Breast epithelium (tissue), 4 donors: ENCODE results near the gene PIAS3. TPM values are rescaled to one million over a fixed set of nuclear protein-coding genes. Genes with fewer than 3 reads are reported as not detected.
"Not testable (repeated sequence)": the region's sequence is repeated elsewhere in the genome, so short reads cannot be mapped to it uniquely, and the experiment has no call there.

ENCODE experiments used
- DNase-seq, 2 donors: peaks; one replicate each; pipeline ENCODE4 v3.0.0-alpha.2; 2019; ENCODE audit warnings: low spot score in 2 of 2
- H3K27ac ChIP-seq, 2 donors: fragments of 200-600 bp; sonication (generic) in 1 of 2; one replicate each; pipeline ENCODE4 v1.5.1; 2016 to 2019; ENCODE audit warnings: mild to moderate bottlenecking in 1 of 2
- H3K27me3 ChIP-seq, 2 donors: fragments of 200-600 bp; sonication (generic) in 1 of 2; one replicate each; pipeline versions ENCODE4 v1.5.1 to v1.6.0; 2017 to 2019; ENCODE audit warnings: control low read depth in 1 of 2, mild to moderate bottlenecking in 1 of 2
- H3K36me3 ChIP-seq: fragments of 200-600 bp; one replicate; pipeline ENCODE4 v1.5.1; 2019
- H3K4me1 ChIP-seq, 2 donors: fragments of 200-600 bp; sonication (generic); one replicate each; pipeline ENCODE4 v1.5.1; 2016 to 2019; ENCODE audit warnings: control low read depth in 1 of 2
- H3K4me3 ChIP-seq, 3 donors: fragments of 200-600 bp; sonication (generic); 1 replicate in 2 of 3; 2 replicates in 1 of 3; pipeline ENCODE4 v1.5.1; 2016 to 2019; ENCODE audit warnings: mild to moderate bottlenecking in 3 of 3, moderate library complexity in 2 of 3
- H3K9me3 ChIP-seq, 2 donors: fragments of 200-600 bp; sonication (generic) in 1 of 2; one replicate each; pipeline ENCODE4 v1.5.1; 2016 to 2019; ENCODE audit warnings: control low read depth in 1 of 2
- CTCF ChIP-seq, 3 donors: fragments of 450-650 bp; IDR thresholded peaks; one replicate each; pipeline ENCODE4 v1.5.1; 2016 to 2017; ENCODE audit warnings: antibody characterized with exemption in 3 of 3, mild to moderate bottlenecking in 3 of 3, moderate library complexity in 3 of 3
- POLR2A ChIP-seq: fragments of 450-650 bp; IDR thresholded peaks from one replicate; pipeline ENCODE4 v1.6.1; 2016; ENCODE audit warnings: antibody characterized with exemption, mild to moderate bottlenecking, moderate library complexity
- POLR2AphosphoS5 ChIP-seq, 3 donors: sonication (generic); formaldehyde crosslinking; IDR thresholded peaks; one replicate each; pipeline ENCODE4 v1.6.1; 2017; ENCODE audit warnings: antibody characterized with exemption in 3 of 3
- intact Hi-C: fragments of 100-400 bp; cut with DNase I; formaldehyde crosslinking; loops from one replicate; pipeline ENCODE4 v1.15.1; 2023; ENCODE audit warnings: low total_unique reads
- total RNA-seq, 3 donors: library from RNA; depleted of rRNA; stranded (reverse); fragments of >200 nt; gene quantifications; one replicate each; pipeline ENCODE4 v1.1.0, GENCODE V29; 2016

Gene PIAS3
- total RNA-seq, 3 donors from 2014 or later: 14.1 to 53.3 (median 31.8) TPM

GRCh38 chr1:145843031-145843430, 15.8 kb downstream of the PIAS3 start:
- Histone ChIP-seq H3K36me3 (peaks cover 12% of the 10 kb centered on the region), H3K27ac (no peak overlapping the region), H3K4me1 (no peaks in the 10 kb centered on the region), H3K9me3 (no peaks in the 10 kb centered on the region), H3K4me3 (no peak overlapping the region), H3K27me3 (no peaks in the 10 kb centered on the region)
- no peak for DNase-seq
- TF ChIP-seq CTCF (IDR thresholded peaks at IDR 0.05): no peak
- TF ChIP-seq POLR2AphosphoS5 (IDR thresholded peaks at IDR 0.05): no peak
- no peak for TF ChIP-seq POLR2A
- intact Hi-C loops: no loop called here

- H3K27ac ChIP-seq: no peak overlapping the region
- intact Hi-C loops: no loop called here
- H3K9me3 ChIP-seq: no peaks in the 10 kb centered on the region
- no peaks in the 10 kb centered on the region for H3K4me1 ChIP-seq
- H3K27me3 ChIP-seq: no peaks in the 10 kb centered on the region
- peaks cover 32% of the 10 kb centered on the region for H3K36me3 ChIP-seq
- no peak overlapping the region for H3K4me3 ChIP-seq
- no peak for DNase-seq
- no peak for TF ChIP-seq POLR2A
- no peak for TF ChIP-seq POLR2AphosphoS5 (IDR thresholded peaks at IDR 0.05)
- TF ChIP-seq CTCF (IDR thresholded peaks at IDR 0.05): no peak
Measured at GRCh38 chr1:145837656-145838055, 21.2 kb downstream of the PIAS3 start.

- H3K4me3 ChIP-seq, DNase-seq, H3K27ac ChIP-seq, intact Hi-C loops, H3K27me3 ChIP-seq, H3K9me3 ChIP-seq, H3K4me1 ChIP-seq: not testable (repeated sequence)
- H3K36me3 ChIP-seq: peaks cover 18% of the 10 kb centered on the region
Measured at GRCh38 chr1:145830810-145831209, 28.1 kb downstream of the PIAS3 start.

- Histone ChIP-seq H3K27ac (no peak overlapping the region), H3K9me3 (no peaks in the 10 kb centered on the region), H3K27me3 (no peaks in the 10 kb centered on the region), H3K4me1 (peaks cover 0 to 9% of the 10 kb centered on the region in 2 donors), H3K4me3 (no peak overlapping the region), H3K36me3 (peaks cover 13% of the 10 kb centered on the region)
- no peak for TF ChIP-seq POLR2AphosphoS5 (IDR thresholded peaks at IDR 0.05)
- no peak for TF ChIP-seq POLR2A
- no peak for TF ChIP-seq CTCF (IDR thresholded peaks at IDR 0.05)
- intact Hi-C loops: no loop called here
- DNase-seq: no peak
Measured at GRCh38 chr1:145828367-145829026, 30.4 kb downstream of the PIAS3 start.

GRCh38 chr1:145827966-145828365, 30.9 kb downstream of the PIAS3 start:
- Histone ChIP-seq H3K9me3 (no peaks in the 10 kb centered on the region), H3K4me3 (no peak overlapping the region), H3K36me3 (peaks cover 8% of the 10 kb centered on the region), H3K27me3 (no peaks in the 10 kb centered on the region), H3K4me1 (peaks cover 0 to 9% of the 10 kb centered on the region in 2 donors), H3K27ac (no peak overlapping the region)
- no peak for TF ChIP-seq POLR2A
- TF ChIP-seq POLR2AphosphoS5 (IDR thresholded peaks at IDR 0.05): no peak
- TF ChIP-seq CTCF (IDR thresholded peaks at IDR 0.05): no peak
- intact Hi-C loops: no loop called here
- no peak for DNase-seq
